Osteocyte (in vitro differentiated cells): Measurements from ENCODE around the gene EIF4ENIF1. TPM values are rescaled to one million over a fixed set of nuclear protein-coding genes. Genes with fewer than 3 reads are reported as not detected.

Experiments used
- DNase-seq: peaks from one replicate; pipeline ENCODE4 v3.0.0; 2021; ENCODE audit warnings: mixed read lengths; ENCODE audit not compliant: unreplicated experiment; ENCODE audit errors: extremely low spot score
- H3K27ac Mint-ChIP-seq: one replicate; pipeline ENCODE4 v1.8.0; 2021; ENCODE audit warnings: mild to moderate bottlenecking, mixed read lengths; ENCODE audit not compliant: unreplicated experiment
- H3K27me3 Mint-ChIP-seq: one replicate; pipeline ENCODE4 v1.8.0; 2021; ENCODE audit warnings: mixed read lengths; ENCODE audit not compliant: unreplicated experiment
- H3K36me3 Mint-ChIP-seq: one replicate; pipeline ENCODE4 v1.8.0; 2021; ENCODE audit warnings: mixed read lengths; ENCODE audit not compliant: unreplicated experiment
- H3K4me1 Mint-ChIP-seq: one replicate; pipeline ENCODE4 v1.8.0; 2021; ENCODE audit warnings: mixed read lengths; ENCODE audit not compliant: unreplicated experiment
- H3K4me3 Mint-ChIP-seq: one replicate; pipeline ENCODE4 v1.8.0; 2021; ENCODE audit warnings: mild to moderate bottlenecking, moderate library complexity, mixed read lengths; ENCODE audit not compliant: unreplicated experiment
- H3K9me3 Mint-ChIP-seq: one replicate; pipeline ENCODE4 v1.8.0; 2021; ENCODE audit warnings: mixed read lengths; ENCODE audit not compliant: unreplicated experiment
- CTCF ChIP-seq: fragments of 200-600 bp; sonication (generic); IDR thresholded peaks from 2 replicates; pipeline ENCODE4 v1.5.0; 2021; ENCODE audit warnings: antibody characterized with exemption, mild to moderate bottlenecking, moderate library complexity
- total RNA-seq: library from RNA; stranded (reverse); gene quantifications from 2 replicates; pipeline ENCODE4 v1.2.1, GENCODE V29; 2021

Gene EIF4ENIF1
- total RNA-seq, 1 donor from 2014 or later, result 38.4 TPM

GRCh38 chr22:31443516-31443915, 46.1 kb downstream of the EIF4ENIF1 start:
- no peak for TF ChIP-seq CTCF
- Mint-ChIP-seq H3K9me3 (no peaks in the 10 kb centered on the region), H3K4me3 (no peak overlapping the region), H3K36me3 (peaks cover 62% of the 10 kb centered on the region), H3K27me3 (no peaks in the 10 kb centered on the region), H3K27ac (no peak overlapping the region), H3K4me1 (no peaks in the 10 kb centered on the region)
- no peak for DNase-seq

- no peaks in the 10 kb centered on the region for H3K4me1 Mint-ChIP-seq
- H3K27me3 Mint-ChIP-seq, result no peaks in the 10 kb centered on the region
- TF ChIP-seq CTCF, result no peak
- H3K4me3 Mint-ChIP-seq, result no peak overlapping the region
- no peaks in the 10 kb centered on the region for H3K9me3 Mint-ChIP-seq
- DNase-seq, result no peak
- no peak overlapping the region for H3K27ac Mint-ChIP-seq
- peaks cover 67% of the 10 kb centered on the region for H3K36me3 Mint-ChIP-seq
Measured at GRCh38 chr22:31442768-31443489, 46.7 kb downstream of the EIF4ENIF1 start.

- no peak for TF ChIP-seq CTCF
- no peak for DNase-seq
Measured at GRCh38 chr22:31441652-31442051, 48.0 kb downstream of the EIF4ENIF1 start.

GRCh38 chr22:31440681-31441080, 49.0 kb downstream of the EIF4ENIF1 start:
- peaks cover 73% of the 10 kb centered on the region for H3K36me3 Mint-ChIP-seq
- TF ChIP-seq CTCF, result no peak
- H3K4me3 Mint-ChIP-seq, result no peak overlapping the region
- H3K27me3 Mint-ChIP-seq, result no peaks in the 10 kb centered on the region
- DNase-seq, result no peak
- no peak overlapping the region for H3K27ac Mint-ChIP-seq
- H3K4me1 Mint-ChIP-seq, result no peaks in the 10 kb centered on the region
- H3K9me3 Mint-ChIP-seq, result no peaks in the 10 kb centered on the region

More at GRCh38 chr22:31441652-31442051, 48.0 kb downstream of the EIF4ENIF1 start:
- Mint-ChIP-seq H3K4me3 (no peak overlapping the region), H3K36me3 (peaks cover 75% of the 10 kb centered on the region), H3K27ac (peak overlapping the region; percentile 24), H3K27me3 (no peaks in the 10 kb centered on the region), H3K4me1 (no peaks in the 10 kb centered on the region), H3K9me3 (no peaks in the 10 kb centered on the region)

- H3K36me3 Mint-ChIP-seq, result peaks cover 71% of the 10 kb centered on the region
- no peak for TF ChIP-seq CTCF
- H3K9me3 Mint-ChIP-seq, result no peaks in the 10 kb centered on the region
- no peaks in the 10 kb centered on the region for H3K4me1 Mint-ChIP-seq
- DNase-seq, result no peak
- H3K27me3 Mint-ChIP-seq, result no peaks in the 10 kb centered on the region
- no peak overlapping the region for H3K4me3 Mint-ChIP-seq
- H3K27ac Mint-ChIP-seq, result no peak overlapping the region
Measured at GRCh38 chr22:31439808-31440207, 49.8 kb downstream of the EIF4ENIF1 start.
